ENCODE data around the gene LGALS9. TPM values are rescaled to one million over a fixed set of nuclear protein-coding genes. Genes with fewer than 3 reads are reported as not detected.
"Not testable (repeated sequence)": the region's sequence is repeated elsewhere in the genome, so short reads cannot be mapped to it uniquely, and the experiment has no call there.

The LGALS9 gene
- total and polyA plus RNA-seq, 12 donors: 3.5 to 87.7 (median 44.4) TPM

GRCh38 chr17:27631897-27632725 lies 1.1 kb downstream of the LGALS9 start:
- peak overlapping the region in 1 of 4 donors; percentile 23 for H3K4me3 ChIP-seq
- DNase-seq: no peak
- TF ChIP-seq POLR2A (IDR thresholded peaks at IDR 0.05) (no peak), CTCF (IDR thresholded peaks at IDR 0.05) (no peak)
- intact Hi-C loops (cut with DNase I): no loop called here
- H3K36me3 ChIP-seq (replicated peaks in 1 of 2): no peaks in the 10 kb centered on the region
- H3K27me3 ChIP-seq: no peaks in the 10 kb centered on the region
- H3K9me3 ChIP-seq (replicated peaks in 1 of 3): no peaks in the 10 kb centered on the region
- H3K27ac ChIP-seq: peak overlapping the region in 3 of 5 donors; percentile 79 to 86 (median 81)
- H3K4me1 ChIP-seq (replicated peaks in 1 of 2): peaks cover 18 to 27% of the 10 kb centered on the region in 2 donors
- WGBS, 4 donors: 69 to 77% (median 75%) methylated on average over 4 to 11 of the region's 11 CpGs

- Histone ChIP-seq H3K4me3 (peak overlapping the region in 1 of 4 donors; percentile 23), H3K4me1 (replicated peaks in 1 of 2) (peaks cover 18 to 27% of the 10 kb centered on the region in 2 donors), H3K27ac (peak overlapping the region in 3 of 5 donors; percentile 79 to 86 (median 81))
- WGBS, 4 donors: 6 to 37% (median 11%) methylated on average over 3 to 9 of the region's 9 CpGs
- H3K27me3 ChIP-seq; H3K36me3 ChIP-seq (replicated peaks in 1 of 2); H3K9me3 ChIP-seq (replicated peaks in 1 of 3); intact Hi-C loops (cut with DNase I): not testable (repeated sequence)
- peak; percentile 72 to 87 (median 78) for DNase-seq
Measured at GRCh38 chr17:27632766-27633165, 1.8 kb downstream of the LGALS9 start.

GRCh38 chr17:27633312-27634025 lies 2.5 kb downstream of the LGALS9 start:
- peak; percentile 46 to 78 (median 67) for DNase-seq
- Histone ChIP-seq H3K9me3 (replicated peaks in 1 of 3) (no peaks in the 10 kb centered on the region), H3K36me3 (replicated peaks in 1 of 2) (no peaks in the 10 kb centered on the region), H3K27ac (peak overlapping the region in 4 of 5 donors; percentile 54 to 86 (median 80)), H3K27me3 (no peaks in the 10 kb centered on the region), H3K4me3 (peak overlapping the region in 1 of 4 donors; percentile 2), H3K4me1 (replicated peaks in 1 of 2) (peaks cover 18 to 27% of the 10 kb centered on the region in 2 donors)
- WGBS, 4 donors: 12 to 40% (median 24%) methylated on average over 4 to 14 of the region's 14 CpGs
- TF ChIP-seq POLR2A (IDR thresholded peaks at IDR 0.05): peak in 1 of 2 donors; percentile 8
- TF ChIP-seq CTCF (IDR thresholded peaks at IDR 0.05): no peak
- intact Hi-C loops (cut with DNase I): no loop called here

GRCh38 chr17:27634026-27634335 lies 3.0 kb downstream of the LGALS9 start:
- Histone ChIP-seq H3K27me3 (no peaks in the 10 kb centered on the region), H3K4me3 (no peak overlapping the region), H3K36me3 (replicated peaks in 1 of 2) (no peaks in the 10 kb centered on the region), H3K9me3 (replicated peaks in 1 of 3) (no peaks in the 10 kb centered on the region), H3K27ac (peak overlapping the region in 4 of 5 donors; percentile 54 to 86 (median 80)), H3K4me1 (replicated peaks in 1 of 2) (peaks cover 18 to 27% of the 10 kb centered on the region in 2 donors)
- TF ChIP-seq CTCF (IDR thresholded peaks at IDR 0.05) (no peak), POLR2A (IDR thresholded peaks at IDR 0.05) (no peak)
- intact Hi-C loops (cut with DNase I): no loop called here
- WGBS, 4 donors: 89 to 95% (median 91%) methylated on average over 1 of the region's 1 CpG
- DNase-seq: no peak

Data from adrenal gland (tissue), 12 donors.